Stimulated activated CD4-positive, alpha-beta T cell treated with anti-CD3 and anti-CD28 coated beads, Interleukin-2, amount 100 ng/mL, for 4 hours (primary cell): ENCODE measurements around the gene INTS1.
"Not testable (repeated sequence)": the region's sequence is repeated elsewhere in the genome, so short reads cannot be mapped to it uniquely, and the experiment has no call there.

Source experiments
- DNase-seq: peaks from one replicate; pipeline ENCODE4 v3.0.0-alpha.2; 2020; ENCODE audit warnings: low read depth

INTS1 gene

DNA sequence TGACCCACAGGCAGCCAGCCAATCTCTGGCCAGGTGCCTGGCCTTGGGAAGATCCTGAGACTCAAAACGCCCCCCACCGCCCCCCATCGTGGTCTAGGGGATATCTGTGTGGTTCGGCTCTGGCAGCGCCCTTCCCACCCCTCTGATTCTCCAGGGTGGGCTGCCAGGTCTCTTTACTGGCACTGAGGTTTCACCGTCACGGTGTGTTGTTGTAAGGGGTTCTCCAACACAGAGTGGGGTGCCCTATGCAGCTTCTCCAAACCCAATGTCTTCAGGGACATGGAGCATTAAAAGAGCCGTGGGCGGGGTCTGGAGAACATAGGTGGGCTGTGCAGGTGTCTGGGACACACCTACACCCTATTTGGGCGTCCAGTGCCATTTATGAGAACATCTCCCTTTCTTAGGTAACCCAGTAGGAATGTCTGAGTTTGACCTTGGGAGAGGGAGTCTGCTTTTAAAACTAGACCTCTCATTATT is 27.8 kb upstream of the INTS1 start:
- no peak for DNase-seq

DNA sequence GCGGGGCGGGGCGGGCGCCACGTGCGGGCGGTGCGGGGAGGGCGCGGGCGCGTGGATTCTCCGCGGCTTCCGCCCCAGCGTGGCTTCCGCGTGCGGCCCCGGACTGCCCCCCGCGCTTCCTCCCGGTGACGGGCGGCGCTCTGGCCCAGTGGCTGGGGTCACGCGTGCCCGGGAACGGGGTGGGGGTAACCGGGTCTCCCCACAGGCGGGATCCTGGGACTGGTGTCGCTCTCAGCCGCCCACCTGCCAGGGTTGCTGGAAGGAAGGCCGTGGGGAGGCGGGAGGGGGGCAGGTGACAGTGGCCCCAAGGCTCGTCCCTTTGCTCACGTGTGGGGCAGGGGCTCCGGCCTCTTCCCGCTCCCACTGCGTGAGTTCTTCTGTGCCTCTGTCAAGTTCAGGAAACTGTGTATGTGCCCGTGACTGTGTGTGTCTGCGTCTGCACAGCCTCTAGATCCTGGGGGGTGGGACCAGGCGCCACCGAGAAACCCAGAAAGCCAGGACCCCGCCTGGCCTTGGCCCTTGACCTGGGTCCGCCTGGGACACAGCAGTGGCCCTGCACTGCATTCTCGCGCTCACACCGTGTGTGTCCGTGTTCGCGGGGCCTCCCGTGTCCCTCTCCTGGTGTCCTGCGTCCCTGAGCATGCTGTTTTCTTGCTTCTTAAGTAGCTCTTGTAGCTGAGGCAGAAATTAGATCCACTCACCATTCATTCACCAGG is 27.2 kb upstream of the INTS1 start:
- DNase-seq: peak; percentile 29

DNA sequence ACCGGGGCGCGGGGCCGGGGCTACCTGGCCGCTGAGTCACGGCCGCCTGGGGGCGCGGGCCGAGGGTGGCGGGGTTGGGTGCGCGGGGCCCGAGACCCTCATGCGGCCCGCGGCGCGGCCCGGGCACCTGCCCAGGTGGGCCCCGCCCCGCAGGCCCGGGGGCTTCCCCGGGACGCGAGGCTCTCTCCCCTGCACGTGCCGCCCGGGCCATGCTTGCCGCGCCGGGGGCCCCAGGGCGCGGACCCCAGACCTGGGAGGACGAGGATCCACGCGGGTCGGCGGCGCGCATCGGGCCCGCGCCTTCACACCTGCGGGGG is 26.7 kb upstream of the INTS1 start:
- DNase-seq: no peak

DNA sequence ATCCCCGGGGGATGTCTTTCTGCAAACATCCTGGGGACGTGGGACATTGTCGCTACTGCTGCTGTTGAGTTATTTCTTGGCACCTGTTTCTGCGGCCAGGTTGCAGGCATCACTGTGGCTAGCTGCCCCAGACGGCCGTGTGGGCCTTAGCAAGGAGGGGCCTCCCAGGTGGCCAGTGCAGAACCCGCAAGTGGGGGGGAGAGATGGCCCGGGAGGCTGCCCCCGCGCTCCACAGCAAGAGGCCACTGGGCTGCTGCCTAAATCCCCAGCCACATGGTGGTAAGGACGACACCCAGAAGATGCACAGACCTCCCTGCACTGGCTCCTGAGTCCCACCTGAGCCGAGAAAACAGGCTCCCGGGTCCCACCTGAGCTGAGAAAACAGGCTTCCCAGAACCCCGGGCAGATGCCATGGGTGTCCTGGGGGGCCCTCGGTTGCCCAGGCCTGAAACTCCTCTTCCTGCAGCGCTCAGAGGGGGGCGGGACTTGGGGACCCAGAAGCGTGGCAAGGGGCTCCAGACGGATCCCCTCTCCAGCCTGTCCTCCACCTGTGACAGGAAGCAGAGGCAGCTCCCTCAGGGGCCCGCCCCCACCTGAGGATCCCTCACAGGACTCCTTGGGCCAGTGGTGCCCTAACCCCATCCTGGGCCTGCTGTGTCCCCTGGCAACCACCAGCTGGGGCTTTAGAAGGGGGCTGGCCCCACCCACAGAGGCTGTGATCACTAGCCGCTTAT is 25.4 kb upstream of the INTS1 start:
- no peak for DNase-seq

DNA sequence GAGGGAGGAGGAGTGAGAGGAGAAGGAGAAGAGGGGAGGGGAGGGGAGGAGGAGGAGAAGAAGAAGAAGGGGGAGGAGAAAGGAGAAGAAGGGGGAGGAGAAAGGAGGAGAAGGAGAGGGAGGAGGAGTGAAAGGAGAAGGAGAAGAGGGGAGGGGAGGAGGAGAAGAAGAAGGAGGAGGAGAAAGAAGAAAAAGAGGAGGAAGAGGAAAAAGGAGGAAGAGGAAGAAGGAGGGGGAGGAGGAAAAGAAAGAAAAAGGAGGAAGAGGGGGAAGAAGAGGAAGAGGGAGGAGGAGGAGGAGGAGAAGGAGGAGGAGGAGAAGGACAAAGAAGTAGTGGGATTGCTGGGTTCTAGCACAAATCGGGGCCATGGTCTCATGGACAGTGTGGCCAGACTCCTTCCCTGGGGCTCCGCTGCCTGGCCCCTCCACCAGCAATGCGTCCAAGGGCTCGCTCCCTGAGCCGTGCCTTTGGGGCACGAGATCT is 22.1 kb upstream of the INTS1 start:
- DNase-seq: no peak

DNA sequence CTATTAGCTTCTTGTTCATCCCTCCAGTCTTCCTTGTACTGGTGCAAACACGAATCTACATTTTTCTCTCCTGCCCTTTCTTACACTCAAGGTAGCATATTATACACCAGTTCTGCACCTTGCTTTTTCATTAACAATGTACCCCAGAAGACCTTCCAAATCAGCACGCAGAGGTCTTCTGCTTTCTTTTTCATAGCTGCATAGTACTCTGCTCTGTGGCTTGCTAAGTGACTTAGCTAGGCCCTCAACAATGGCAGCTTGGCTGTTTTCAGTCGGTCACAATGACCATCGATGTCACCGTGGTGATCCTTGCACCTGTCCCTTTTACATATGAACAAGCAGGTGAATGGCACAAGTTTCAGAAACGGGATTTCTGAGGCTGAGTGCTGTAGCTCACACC is 21.2 kb upstream of the INTS1 start:
- DNase-seq: no peak

DNA sequence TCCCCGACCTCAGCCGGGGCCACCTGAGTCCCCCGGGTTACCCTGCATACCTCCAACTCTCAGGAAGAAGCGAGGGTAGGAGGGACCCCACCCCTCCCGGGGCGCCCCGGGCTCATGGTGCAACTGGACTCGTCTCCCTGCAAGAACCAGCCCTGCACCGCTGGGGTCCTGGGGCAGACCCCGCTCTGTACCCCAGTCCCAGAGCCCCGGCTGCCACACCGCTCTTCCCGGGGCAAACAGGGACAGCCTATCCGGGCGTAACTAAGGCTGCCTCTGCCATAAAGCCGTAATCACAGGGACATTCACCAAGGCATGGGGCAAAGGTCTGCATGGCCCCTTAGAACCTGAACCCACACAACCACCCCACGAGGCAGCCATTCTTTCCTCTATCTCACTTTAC is 19.7 kb upstream of the INTS1 start:
- DNase-seq: no peak

DNA sequence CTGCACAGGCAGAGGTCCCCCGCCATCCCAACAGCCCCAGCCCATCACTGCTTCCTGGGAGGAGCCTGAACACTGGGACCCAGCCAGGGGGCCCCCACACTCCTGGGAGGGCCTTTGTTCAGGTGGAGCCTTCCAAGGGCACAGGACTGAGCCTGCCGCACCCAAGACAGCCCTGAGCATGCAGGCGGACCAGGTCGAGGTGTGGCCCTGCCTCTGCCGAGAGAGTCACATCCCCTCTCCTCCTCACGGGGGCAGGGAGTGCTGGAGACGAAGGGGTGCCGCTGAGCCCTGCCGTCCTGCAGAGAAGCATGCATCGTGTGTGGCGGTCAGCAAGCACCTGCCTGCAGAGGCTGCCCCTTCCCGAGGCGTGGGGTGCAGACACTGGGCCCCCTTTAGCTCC is 19.0 kb upstream of the INTS1 start:
- no peak for DNase-seq

DNA sequence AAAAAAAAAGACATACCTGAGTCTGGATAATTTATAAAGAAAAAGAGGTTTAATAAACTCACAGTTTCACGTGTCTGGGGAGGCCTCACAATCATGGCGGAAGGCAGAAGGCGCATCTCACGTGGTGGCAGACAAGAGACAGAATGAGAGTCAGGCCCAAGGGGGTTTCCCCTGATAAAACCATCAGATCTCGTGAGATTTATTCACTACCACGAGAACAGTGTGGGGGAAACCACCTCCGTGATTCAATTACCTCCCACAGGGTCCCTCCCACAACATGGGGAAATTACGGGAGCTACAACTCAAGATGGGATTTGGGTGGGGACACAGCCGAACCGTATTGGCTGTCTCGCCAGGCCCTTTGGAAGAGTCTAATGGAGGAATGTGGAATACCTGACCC is 17.3 kb upstream of the INTS1 start:
- DNase-seq: no peak

DNA sequence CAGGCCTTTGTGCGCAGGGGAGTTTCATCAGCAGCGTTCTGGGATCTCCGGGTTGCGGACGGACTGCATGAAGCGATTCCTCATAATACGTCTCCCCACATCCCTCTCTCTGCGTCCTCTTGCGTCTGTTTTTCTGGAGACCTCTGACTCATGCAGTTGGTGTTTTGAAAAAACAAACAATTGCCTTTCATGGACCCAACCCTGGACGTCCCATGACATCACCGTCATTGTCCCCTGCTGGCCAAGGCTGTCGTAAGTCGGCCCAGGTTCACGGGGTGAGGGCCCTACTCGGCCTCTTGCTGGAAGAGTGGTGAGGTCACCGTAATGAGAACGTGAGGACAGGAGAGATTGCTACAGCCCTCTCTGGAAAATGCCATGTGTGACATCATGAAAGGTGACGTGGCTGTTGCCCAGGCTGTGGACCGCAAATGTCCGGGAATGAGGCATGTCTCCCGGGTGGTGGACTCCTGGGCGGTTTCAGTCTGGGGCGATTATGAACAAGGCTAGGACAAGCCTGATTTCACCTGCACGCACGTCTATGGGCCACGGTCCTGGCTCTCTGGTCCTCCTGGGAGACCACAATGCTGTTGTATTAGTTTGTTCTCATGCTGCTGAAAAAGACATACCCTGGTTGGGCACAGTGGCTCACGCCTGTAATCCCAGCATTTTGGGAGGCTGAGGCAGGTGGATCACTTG is 16.5 kb upstream of the INTS1 start:
- DNase-seq: no peak

DNA sequence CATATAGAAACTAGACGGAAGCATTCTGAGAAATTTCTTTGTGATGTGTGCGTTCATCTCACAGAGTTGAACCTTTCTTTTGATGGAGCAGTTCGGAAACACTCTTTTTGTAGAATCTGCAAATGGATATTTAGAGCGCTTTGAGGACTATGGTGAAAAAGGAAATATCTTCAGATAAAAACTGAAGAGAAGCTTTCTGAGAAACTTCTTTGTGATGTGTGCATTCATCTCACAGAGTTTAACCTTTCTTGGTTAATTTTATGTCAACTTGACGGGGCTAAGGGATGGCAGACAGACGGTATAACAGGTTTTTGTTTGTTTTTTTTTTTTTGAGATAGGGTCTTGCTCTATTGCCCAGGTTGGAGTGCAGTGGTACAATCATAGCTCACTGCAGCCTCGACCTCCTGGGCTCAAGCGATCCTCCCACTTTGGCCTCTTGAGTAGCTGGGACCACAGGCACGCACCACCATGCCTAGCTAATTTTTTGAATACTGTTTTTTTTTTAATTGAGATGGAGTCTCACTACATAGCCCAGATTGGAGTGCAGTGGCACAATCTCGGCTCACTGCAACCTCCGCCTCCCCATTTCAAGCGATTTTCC is 15.2 kb upstream of the INTS1 start:
- DNase-seq: not testable (repeated sequence)

DNA sequence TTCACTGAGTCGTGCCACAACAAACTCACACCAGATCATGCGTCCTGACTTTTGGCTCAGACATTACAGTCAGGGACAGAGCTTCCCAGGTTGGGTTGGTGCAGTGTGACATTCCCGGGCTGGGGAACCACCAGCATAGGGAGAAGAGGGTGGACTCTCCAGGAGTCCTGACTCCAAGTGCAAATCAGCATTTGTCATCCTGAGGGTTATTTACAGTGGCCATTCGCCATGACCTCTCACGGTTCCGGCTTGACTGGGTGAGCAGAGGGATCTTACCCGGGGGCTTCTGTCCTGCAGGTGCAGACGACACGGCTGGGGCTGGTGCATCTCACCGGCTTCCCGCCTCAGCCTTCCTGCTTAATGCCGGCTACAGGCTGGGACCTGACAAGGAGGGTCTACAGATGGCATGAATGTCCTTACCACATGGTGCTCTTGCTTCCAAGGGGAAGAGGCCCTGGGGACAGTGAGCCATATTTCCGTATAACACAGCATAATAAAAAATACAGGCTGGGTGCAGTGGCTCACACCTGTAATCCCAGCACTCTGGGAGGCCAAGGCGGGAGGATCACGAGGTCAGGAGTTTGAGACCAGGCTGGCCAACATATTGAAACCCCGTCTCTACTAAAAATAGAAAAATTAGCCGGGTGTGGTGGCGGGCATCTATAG is 12.5 kb upstream of the INTS1 start:
- DNase-seq: no peak

DNA sequence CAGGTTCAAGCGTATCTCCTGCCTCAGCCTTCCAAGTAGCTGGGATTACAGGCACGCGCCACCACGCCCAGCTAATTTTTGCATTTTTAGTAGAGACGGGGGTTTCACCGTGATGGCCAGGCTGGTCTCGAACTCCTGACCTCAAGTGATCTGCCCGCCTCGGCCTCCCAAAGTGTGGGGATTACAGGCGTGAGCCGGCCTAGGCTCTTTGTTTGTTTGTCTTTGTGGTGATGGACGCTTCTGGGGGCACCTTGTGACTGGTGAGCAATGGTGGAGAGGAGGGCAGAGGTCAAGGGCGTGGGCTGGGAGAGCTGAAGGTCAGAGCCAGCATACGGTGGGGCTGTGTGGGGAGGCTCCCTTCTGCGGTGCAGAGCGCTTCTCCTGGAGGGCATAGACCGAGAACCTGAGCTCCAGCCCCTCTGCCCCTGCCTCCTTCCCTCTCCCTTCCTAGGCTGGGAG is 11.3 kb upstream of the INTS1 start:
- DNase-seq: not testable (repeated sequence)

DNA sequence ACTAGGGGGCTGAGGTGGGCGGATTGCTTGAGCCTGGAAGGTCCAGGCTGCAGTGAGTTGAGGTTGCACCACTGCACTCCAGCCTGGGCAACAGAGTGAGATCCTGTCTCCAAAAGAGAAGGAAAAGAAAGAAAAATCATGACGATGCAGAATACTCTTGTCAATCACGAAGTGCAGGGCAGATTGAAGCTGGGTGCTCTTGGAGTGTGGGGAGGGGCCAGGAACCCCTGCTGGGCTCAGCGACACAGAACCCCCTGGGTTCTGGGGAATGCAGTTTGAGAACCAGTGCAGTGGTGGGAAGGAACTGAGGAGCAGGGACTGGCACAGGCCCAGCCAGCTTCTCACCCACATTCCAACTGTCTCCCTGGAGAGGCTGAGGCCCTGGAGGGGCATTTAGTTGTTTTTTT is 10.8 kb upstream of the INTS1 start:
- DNase-seq: no peak

DNA sequence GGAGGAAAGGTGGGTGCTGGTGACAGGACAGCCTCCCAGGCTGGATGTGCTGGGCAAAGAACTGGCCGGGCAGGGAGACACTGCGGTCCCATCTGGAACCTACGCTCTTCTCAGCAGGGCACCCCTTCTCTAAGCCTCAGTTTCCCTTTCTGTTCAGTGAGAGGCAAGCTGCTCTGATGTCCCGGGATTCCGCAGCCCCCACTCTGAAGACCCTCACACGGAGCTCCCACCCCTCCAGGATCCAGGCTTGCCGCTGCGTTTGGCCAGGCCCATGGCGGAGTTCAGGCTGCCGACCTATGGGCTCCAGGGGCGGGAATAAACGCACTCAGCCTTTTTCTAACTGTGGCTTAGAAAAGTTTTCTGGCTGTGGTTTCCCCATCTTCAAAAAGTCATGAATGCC is 10.2 kb upstream of the INTS1 start:
- DNase-seq: no peak

DNA sequence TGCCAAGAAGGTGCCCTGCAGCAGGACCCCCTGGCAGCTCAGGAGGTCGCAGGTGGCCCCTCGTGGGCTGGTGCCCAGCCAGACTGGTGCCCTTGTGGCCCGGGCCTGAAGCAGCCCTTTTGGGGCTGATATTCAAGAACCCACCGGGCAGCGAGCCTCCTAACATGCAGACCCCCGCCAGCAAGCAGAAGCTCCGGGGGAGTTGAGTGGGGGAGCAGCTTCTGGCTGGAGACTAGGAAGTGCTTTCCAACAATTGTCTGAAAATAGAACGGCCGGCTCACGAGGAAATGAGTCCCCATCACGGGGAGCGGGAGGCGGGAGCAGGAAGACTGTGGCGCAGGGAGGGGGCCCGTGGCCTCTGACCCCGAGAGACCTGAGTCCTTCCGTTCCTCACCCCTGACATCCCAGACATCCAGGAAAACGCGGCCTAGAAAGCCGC is 9.5 kb upstream of the INTS1 start:
- DNase-seq: no peak

DNA sequence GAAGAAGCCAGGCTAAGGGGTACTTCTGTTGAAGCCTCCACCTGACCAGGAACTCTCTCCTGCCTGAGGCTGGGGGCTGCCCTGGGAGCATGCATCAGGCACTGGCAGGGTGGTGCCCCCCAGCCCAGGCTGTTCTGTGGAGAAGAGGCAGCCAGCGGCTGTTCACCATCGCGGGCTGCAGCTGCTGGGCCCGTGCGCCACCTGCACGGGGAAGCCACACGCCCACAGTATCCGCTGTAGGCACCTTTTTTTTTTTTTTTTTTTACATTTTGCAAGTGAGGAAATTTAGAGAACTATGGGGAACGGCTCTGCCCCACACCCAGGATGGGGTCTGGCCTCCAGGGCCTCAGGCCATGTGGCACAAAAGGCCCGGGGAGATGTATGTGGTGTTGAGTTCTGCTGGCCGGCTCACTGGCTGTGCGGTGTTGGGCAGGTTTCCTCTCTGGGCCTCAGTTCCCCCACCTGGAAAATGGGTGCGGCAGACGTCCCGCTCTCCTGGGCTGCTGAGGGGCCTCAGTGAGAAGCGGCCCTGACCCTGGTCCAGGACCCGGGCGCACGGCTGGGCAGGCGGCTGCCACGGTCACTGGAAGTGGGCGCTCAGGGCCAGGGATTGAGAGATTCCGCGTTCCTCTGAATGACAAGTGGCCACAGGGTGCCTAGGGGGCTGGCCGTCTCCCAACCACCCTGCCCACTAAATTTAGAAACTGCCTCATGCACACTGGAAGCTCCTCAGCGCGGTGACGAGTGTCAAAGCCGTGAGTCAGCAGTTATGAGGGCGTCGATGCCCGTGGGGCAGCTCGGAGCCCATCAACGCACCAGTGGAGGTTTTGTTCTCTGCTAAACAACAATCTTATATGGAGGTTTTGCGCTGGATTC is 8.8 kb upstream of the INTS1 start:
- peak; percentile 49 for DNase-seq

DNA sequence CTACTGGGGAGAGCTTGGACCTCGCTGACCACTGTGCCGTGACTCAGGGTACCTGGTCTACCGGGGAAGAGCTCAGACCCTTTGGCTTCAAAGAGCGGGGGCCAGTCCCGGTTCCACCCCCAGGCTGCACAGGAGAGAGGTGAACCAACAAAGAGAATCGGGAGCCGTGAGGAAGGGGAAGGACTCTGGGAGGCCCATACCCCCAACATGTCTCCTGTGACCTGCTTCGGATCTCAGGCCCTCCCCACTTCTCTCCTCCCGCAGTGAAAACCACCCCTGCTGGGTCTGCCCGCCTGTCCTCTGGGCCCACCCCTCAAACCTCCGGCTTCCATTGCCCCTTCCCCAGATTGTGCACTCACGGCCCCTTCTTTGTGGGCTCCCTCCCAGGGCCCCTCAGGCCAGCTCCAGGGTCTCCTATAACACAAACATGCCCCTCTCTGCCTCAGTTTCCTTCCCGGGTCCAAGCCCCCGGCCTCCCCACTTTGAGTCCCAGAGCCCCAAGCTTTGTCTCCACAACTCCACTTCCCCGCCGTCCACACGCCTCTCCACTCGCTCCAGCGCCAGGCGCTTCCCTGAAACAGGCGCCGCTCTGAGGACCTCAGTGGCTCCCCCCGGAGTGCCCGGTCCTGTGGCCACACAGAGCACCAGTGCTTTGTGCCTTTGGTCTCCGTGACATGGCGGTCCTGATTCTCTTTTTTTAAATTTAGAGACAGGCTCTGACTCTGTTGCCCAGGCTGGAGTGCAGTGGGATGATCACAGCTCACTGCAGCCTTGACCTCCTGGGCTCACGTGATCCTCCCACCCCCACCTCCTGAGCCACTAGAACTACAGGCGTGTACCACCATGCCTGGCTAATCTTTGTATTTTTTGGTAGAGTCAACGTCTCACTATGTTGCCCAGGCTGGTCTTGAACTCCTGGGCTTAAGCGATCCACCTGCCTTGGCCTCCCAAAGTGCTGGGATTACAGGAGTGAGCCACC is 7.5 kb upstream of the INTS1 start:
- DNase-seq: no peak

DNA sequence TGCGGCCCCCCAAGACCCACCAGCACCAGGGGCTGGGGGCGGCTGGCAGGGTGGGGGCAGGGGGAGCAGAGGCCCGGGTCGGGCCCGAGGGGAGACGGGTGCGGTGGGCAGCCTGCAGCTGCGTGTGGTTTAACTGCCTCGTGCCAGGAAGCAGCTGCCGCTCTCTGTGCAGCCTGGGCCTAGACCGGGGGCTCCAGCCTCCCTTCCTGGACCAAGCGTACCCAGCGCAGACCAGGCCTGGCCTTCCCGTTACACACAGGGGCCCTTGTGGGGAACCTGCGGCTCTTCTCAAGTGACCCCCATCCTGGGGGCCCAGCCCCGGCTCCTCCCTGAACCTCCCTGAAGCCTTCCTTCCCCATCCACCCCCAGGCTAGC is 6.6 kb upstream of the INTS1 start:
- DNase-seq: no peak

DNA sequence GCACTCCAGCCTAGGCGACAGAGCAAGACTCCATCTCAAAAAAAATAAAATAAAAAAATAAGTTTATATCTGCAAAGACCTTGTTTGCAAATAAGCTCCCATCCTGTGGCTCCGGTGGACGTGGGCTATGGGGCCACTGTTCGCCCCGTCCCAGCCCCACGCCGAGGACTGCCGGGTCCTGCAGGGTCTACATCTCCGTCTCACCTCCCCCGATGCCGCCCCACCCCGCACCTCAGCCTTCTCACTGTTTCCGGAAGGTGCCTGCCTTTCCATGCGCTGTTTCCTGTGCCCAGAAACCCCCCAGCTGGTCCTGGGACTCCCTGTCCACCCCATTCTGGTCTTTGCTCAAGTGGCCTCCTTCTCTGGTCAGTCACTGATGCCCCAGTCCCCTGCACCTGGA is 5.0 kb upstream of the INTS1 start:
- no peak for DNase-seq
